GM12878 (cell line): ENCODE data around the gene KCTD19.

Experiments used
- CEBPB ChIP-seq, 2 experiments: fragments of 150-350 bp in 1 of 2; IDR thresholded peaks; 2 replicates each; pipeline ENCODE4 v1.6.1; 2012 to 2014; ENCODE audit warnings: low read depth in 2 of 2, low read length in 2 of 2, borderline replicate concordance in 1 of 2, inconsistent platforms in 1 of 2
- FOXM1 ChIP-seq: IDR thresholded peaks from 2 replicates; pipeline ENCODE4 v1.6.1; 2012; ENCODE audit warnings: low read depth, mild to moderate bottlenecking, inconsistent platforms, low read length, moderate library complexity
- POLR2A ChIP-seq: IDR thresholded peaks from 2 replicates; pipeline ENCODE4 v1.6.1; 2011; ENCODE audit warnings: low read depth, mild to moderate bottlenecking, low read length
- RFX5 ChIP-seq: IDR thresholded peaks from 2 replicates; pipeline ENCODE4 v1.6.1; 2011; ENCODE audit warnings: low read depth, low read length, improper control_type of control experiment
- SP1 ChIP-seq: IDR thresholded peaks from one replicate; pipeline ENCODE4 v1.6.1; 2011; ENCODE audit warnings: low read depth, low read length
- YY1 ChIP-seq: IDR thresholded peaks from 2 replicates; pipeline ENCODE4 v1.6.1; 2011; ENCODE audit warnings: low read depth, mild to moderate bottlenecking, low read length

DNA sequence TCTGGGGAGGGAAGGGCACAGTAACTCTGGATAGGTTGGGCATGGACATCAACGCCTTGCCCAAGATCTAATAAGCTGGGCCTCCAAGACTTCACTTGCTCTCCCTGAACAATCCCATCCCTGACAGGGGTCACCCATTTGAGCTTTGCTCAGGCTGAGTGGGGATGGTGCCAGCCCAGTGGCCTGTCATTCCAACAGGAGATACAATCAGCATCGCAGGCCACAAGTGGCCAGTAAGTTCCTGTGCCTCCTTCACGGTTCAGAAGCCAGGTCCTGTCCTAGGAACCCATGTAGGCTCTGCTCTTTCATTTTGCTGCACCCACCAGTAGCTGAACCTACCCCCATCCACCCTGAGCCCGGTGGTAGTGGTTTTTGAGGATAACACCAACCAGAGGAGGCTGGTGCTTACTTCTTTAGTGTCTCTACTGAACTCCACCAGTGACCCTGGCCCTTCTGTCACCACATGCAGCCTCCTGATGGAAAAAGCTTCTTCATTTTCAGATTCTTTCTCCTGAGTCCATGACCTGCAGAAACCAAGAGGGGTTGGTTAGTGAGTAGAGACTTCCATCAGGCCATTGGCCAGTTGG lies 32.3 kb downstream of the KCTD19 start:
- TF ChIP-seq RFX5, result no peak
- no peak for TF ChIP-seq FOXM1
- TF ChIP-seq SP1, result no peak
- no peak for TF ChIP-seq YY1
- TF ChIP-seq POLR2A, result no peak
- no peak for TF ChIP-seq CEBPB (IDR thresholded peaks at IDR 0.05; ENCODE audit: borderline replicate concordance in 1 of 2, low read depth in 2 of 2, low read length in 2 of 2)
